A549 (cell line): ENCODE results near the gene C11orf21.

Source experiments
- CTCF ChIP-seq: fragments of >200 bp; sonication (Bioruptor Twin); formaldehyde crosslinking; IDR thresholded peaks from 3 replicates; pipeline ENCODE4 v1.5.1; 2016
- POLR2A ChIP-seq: IDR thresholded peaks from 2 replicates; pipeline ENCODE4 v1.6.1; 2012; ENCODE audit warnings: mild to moderate bottlenecking, low read length

GRCh38 chr11:2256293-2256913 lies 45.3 kb downstream of the C11orf21 start:
- TF ChIP-seq POLR2A (no peak), CTCF (no peak)
